GM18508 (cell line): ENCODE data around the gene SPEN.
"Not testable (repeated sequence)": the region's sequence is repeated elsewhere in the genome, so short reads cannot be mapped to it uniquely, and the experiment has no call there.

Source experiments
- ATAC-seq: cut with Tn5 transposase; IDR thresholded peaks from one replicate; pipeline ENCODE4 v1.9.1; 2021; ENCODE audit warnings: moderate number of reproducible peaks; ENCODE audit not compliant: insufficient read depth, unreplicated experiment

Gene SPEN

DNA sequence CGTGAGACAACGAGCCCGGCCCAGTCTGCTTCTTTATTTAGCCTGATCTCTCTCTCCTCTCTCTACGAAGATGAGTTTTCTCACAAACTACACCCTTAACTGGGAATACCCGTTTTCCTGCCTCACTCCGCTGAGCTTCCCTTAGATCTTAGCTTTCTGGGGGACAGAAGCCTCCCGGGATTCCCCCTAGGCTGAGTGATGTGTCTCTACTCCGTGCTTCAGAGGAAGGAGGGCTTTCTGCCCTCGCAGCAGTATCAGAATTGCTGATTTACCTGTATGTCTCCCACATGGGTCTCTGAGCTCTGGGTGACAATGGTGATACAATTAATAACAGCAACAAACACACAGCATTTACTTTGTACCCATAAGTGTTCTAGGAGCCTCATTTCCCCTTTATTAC is 127.3 kb downstream of the SPEN start:
- no peak for ATAC-seq

DNA sequence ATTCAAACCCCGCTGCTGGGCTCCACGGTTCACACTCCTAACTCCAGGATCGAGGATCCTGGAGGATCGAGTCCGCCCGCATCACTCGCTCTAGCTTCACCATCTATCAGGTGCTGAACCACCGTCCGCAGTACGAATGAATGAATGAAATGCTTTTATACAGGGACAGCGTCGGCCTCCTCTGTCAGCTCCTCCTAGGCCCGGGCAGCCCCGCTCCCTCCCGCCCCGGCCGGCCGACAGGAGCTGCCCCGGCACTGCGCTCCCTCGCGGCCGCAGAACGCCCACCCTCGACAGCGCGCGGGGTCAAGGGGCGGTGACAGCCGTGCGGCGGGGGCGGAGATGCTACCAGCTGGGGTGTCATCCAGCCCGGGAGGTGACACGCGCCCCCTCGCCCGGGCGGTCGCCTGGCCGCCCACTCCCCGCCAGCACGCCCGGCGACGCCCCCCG is 127.9 kb downstream of the SPEN start:
- no peak for ATAC-seq

DNA sequence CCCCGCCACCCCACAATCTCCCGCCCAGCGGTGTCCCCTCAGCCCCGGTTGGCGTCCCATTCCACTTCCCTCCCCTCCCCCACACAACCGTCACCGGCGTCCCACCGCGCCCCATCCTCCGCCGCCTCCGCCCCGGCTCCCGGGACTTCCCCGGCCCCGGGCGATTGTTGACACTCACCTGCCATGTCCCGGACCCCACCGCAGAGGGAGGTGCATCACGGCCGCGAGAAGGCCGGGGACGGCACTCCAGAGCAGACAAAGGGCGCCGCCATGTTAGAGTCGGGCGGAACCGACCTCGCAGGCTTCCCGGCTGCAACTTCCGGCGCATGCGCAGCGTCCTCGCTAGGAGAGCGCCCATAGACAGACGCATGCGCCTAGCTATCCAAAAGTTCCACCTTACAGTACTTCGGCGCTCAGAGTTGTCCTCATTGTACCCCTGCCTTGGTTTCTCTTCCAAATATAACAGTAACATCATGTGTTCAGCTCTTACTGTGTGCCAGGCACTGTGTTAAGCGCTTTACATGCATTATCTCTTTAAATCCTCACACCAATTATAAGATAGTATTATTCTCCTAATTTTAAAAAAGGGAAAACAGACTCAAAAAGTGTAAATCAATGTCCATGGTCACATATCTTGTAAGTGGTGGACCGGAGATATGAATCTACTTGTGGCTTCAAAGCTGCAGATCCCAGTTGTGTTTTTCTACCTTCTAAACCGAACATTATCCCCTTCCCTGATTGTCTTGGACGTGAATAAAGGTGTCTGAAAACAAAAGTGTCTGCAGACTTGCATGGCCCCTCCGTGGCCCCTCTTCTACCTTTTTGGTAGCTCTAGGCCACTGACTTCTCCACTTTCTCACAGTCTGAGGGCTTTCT is 128.5 kb downstream of the SPEN start, which contains the start of gene ZBTB17:
TSS of gene ZBTB17 (minus strand) at position 297 of the 876 bp plus-strand sequence. CDS start 27,606 bp downstream, outside the sequence.
- no peak for ATAC-seq

DNA sequence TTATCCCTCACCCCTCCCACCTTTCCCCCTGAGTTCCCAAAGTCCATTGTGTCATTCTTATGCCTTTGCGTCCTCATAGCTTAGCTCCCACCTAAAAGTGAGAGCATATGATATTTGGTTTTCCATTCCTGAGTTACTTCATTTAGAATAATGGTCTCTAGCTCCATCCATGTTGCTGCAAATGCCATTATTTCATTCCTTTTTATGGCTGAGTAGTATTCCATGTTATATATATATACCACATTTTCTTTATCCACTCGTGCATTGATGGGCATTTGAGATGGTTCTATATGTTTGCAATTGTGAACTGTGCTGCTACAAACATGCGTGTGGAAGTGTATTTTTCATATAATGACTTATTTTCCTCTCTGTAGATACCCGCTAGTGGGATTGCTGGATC is 130.4 kb downstream of the SPEN start:
- not testable (repeated sequence) for ATAC-seq

DNA sequence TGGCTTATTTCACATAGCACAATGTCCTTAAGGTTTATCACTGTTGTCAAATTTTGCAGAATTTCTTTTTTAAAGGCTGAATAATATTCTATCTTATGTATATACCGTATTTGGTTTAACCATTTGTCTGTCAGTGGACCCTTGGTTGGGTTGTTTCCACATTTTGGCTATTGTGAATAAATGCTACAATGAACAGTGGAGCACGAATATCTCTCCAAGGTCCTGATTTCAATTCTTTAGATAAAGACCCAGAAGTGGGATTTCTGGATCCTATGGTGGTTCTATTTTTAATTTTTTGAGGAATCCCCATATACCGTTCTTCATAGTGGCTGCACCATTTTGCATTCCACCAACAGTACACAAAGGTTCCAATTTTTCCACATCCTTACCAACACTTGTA is 134.2 kb downstream of the SPEN start:
- no peak for ATAC-seq

DNA sequence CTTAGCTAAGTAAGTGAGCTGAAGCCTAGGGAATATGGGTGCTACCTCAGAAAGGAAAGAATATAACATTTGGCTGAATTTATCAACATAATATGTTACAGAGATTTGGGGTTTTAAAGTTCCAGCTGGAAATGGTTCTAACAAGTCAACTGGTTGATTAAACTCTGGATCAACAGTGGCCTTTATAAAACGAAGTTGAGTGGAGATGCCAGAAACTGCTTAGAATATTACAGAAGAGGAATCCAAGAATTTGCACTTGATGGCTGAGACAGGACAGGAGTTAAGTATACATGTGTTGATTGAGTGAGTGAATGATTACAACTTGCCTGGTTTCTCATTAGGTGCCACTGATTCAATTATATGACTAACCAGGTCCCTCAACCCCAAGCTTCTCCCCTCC is 135.8 kb downstream of the SPEN start:
- ATAC-seq, result no peak

DNA sequence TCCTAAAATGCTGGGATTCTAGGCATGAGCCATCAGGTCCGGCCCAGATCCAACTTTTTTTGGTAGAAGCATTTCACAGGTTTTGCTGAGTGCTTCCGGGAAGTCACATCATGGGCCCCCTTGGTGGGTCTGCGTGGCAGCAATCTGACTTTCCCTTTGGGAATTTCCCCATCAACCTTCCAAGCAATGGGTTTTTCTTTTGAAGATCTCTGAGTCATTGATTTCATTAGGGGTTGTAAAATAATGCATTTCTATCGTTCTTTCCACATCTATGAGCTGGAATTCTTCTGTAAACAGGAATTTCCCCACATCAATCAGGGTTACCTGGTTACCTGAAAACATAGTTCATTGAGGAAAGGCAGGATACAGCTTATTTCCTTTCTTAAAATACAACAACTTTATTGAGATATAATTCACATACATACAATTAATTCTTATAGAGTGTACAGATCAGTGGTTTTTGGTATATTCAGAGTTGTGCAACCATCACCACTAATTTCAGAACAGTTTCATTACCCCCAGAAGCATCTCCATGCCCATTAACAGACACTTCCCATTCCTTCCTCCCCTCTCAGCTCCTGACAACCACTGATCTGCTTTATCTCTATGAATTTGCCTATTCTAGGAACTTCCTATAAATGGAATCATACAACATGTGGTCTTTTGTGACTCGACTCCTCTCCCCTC is 138.2 kb downstream of the SPEN start:
- no peak for ATAC-seq

DNA sequence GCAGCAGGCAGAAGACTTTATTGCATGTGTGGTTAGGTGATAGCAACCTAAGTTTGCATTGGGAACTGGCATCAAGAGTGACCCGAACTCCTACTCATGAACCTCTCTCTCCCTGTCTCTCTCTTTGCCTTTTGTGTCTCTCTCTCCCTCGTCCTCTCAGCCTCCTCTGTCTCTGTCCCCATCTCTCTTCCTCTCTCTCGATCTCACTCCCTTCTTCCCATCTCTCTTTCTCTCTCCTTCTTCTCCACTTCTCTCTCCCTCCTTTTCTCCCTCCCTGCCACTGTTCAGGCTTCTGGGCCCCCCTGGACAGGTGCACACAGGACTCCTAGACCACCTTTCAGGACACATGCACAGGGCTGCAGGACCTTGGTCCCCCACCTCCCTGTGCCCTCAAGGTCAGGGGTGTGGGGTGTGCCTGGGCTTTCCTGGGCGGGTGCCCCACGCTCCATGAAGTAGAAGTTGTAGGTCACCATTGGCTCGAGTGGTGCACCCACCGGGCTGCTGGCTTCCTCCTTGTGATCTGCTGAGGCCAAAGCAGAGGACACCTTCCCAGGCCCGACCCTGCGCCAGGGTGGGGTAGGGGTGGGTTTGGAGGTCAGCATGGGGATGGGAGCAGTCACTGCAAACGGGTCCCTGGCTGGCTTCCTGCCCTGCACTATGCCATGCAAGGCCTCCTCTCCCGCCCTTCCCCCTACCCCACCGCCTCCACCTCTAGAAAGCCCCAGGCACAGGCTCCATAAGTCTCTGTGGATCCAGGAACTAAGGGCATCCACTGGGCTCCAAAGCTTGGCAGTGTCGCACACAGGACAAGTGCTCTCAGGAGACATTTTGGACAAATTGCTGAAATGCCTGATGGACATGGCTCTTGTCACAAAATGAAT is 141.6 kb downstream of the SPEN start:
- no peak for ATAC-seq

DNA sequence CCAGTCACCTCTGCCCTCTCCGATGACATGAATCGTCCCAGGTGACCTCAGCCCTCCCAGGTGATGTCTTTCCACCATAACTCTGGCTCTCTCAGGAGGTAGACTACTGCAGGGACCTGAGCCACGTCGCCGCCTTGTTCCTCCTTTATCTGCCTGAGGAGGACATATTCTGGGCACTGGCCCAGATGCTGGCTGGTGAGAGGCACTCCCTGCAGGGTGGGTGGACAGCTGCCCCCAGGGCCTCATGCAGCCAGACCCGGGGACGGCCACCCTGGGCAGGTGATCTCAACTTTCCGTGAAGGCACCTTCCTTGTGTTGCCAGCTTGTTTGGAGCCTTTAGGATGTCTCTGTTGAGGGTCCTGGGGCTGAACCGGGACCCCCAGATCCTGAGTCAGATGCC is 142.3 kb downstream of the SPEN start:
- no peak for ATAC-seq
